ENCODE measurements around the gene PRRC2C. TPM values are rescaled to one million over a fixed set of nuclear protein-coding genes. Genes with fewer than 3 reads are reported as not detected.
"Not testable (repeated sequence)": the region's sequence is repeated elsewhere in the genome, so short reads cannot be mapped to it uniquely, and the experiment has no call there.

PRRC2C gene
- total and polyA plus RNA-seq, 2 donors = 43.4 to 45.8 TPM

DNA sequence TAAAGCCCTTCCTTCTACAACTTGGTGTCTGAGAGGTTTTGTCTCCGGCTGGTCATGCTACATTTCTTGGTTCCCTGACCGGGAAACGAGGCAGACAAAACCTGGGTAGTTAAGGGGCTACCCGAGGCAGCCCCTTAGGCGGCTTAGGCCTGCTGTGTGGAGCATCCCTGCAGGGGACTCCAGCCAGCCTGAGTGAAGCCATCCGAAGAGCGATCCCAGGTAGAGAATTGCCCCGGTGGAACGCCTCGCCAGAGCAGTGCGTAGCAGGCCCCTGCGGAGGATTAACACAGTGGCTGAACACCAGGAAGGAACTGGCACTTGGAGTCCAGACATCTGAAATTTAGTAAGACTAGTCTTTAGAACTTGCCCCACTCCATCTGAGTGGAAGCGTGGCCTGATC lies 115.5 kb downstream of the PRRC2C start:
- Histone ChIP-seq H3K36me3 (ENCODE audit: control insufficient read depth in 2 of 2, insufficient read depth in 2 of 2, low read length in 1 of 2) (no peaks in the 10 kb centered on the region), H3K4me1 (ENCODE audit: control insufficient read depth in 2 of 2, insufficient read depth in 2 of 2, low read length in 2 of 2) (no peaks in the 10 kb centered on the region), H3K27ac (ENCODE audit: low read depth in 1 of 2, low read length in 1 of 2) (no peak overlapping the region), H3K27me3 (ENCODE audit: control insufficient read depth in 2 of 2, insufficient read depth in 1 of 2, low read length in 1 of 2) (no peaks in the 10 kb centered on the region), H3K4me3 (ENCODE audit: low read length in 2 of 2) (no peak overlapping the region), H3K9me3 (ENCODE audit: control insufficient read depth in 2 of 2, insufficient read depth in 1 of 2, low read length in 1 of 2) (no peaks in the 10 kb centered on the region)
- no peak for DNase-seq (ENCODE audit: low read depth in 6 of 9, low spot score in 9 of 9)
- WGBS = 98% methylated on average over 13 of the region's 13 CpGs

DNA sequence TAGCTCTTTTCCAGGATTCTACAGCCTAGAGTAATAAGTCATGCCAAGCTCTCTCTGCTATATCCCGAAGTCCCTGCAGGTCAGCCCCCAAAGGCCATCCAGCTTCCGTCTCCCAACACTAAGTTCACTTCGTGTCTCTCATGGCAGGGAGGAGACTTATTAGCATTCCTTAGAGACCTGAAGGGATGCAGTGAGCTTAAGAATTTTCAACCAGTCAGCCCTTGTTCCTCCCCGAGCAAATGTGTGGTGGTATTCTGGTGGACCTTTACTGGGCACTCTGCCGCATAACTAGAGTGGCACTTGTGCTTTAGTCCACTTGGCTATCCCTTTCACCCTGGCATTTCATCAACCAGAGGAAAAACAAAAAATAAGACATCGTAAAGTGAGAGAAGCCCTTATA lies 117.7 kb downstream of the PRRC2C start:
- H3K27ac ChIP-seq (ENCODE audit: low read depth in 1 of 2, low read length in 1 of 2); H3K4me3 ChIP-seq (ENCODE audit: low read length in 2 of 2); H3K9me3 ChIP-seq (ENCODE audit: control insufficient read depth in 2 of 2, insufficient read depth in 1 of 2, low read length in 1 of 2); H3K4me1 ChIP-seq (ENCODE audit: control insufficient read depth in 2 of 2, insufficient read depth in 2 of 2, low read length in 2 of 2); H3K36me3 ChIP-seq (ENCODE audit: control insufficient read depth in 2 of 2, insufficient read depth in 2 of 2, low read length in 1 of 2); DNase-seq (ENCODE audit: low read depth in 6 of 9, low spot score in 9 of 9); H3K27me3 ChIP-seq (ENCODE audit: control insufficient read depth in 2 of 2, insufficient read depth in 1 of 2, low read length in 1 of 2): not testable (repeated sequence)
- WGBS = 97% methylated on average over 6 of the region's 6 CpGs

DNA sequence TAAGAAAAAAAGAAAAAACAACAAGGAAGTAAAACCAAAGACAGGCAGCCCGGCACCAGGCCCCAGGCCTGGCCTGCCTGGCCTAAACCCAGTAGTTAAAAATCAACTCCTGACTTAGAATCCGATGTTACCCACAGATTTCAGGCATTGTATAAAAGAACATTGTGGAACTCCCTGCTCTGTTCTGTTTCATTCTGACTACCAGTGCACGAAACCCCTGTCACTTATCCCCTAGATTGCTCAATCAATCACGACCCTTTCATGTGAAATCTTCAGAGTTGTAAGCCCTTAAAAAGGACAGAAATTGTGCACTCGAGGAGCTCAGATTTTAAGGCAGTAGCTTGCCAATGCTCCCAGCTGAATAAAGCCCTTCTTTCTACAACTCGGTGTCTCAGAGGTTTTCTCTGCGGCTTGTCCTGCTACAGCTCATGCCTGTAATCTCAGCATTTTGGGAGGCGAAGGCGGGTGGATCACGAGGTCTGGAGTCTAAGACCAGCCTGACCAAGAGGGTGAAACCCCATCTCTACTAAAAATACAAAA lies 121.1 kb downstream of the PRRC2C start:
- H3K36me3 ChIP-seq (ENCODE audit: control insufficient read depth in 2 of 2, insufficient read depth in 2 of 2, low read length in 1 of 2) = no peaks in the 10 kb centered on the region
- no peaks in the 10 kb centered on the region for H3K9me3 ChIP-seq (ENCODE audit: control insufficient read depth in 2 of 2, insufficient read depth in 1 of 2, low read length in 1 of 2)
- no peaks in the 10 kb centered on the region for H3K4me1 ChIP-seq (ENCODE audit: control insufficient read depth in 2 of 2, insufficient read depth in 2 of 2, low read length in 2 of 2)
- WGBS = 95% methylated on average over 10 of the region's 10 CpGs
- DNase-seq (ENCODE audit: low read depth in 6 of 9, low spot score in 9 of 9) = no peak
- no peak overlapping the region for H3K4me3 ChIP-seq (ENCODE audit: low read length in 2 of 2)
- H3K27me3 ChIP-seq (ENCODE audit: control insufficient read depth in 2 of 2, insufficient read depth in 1 of 2, low read length in 1 of 2) = no peaks in the 10 kb centered on the region
- H3K27ac ChIP-seq (ENCODE audit: low read depth in 1 of 2, low read length in 1 of 2) = no peak overlapping the region

DNA sequence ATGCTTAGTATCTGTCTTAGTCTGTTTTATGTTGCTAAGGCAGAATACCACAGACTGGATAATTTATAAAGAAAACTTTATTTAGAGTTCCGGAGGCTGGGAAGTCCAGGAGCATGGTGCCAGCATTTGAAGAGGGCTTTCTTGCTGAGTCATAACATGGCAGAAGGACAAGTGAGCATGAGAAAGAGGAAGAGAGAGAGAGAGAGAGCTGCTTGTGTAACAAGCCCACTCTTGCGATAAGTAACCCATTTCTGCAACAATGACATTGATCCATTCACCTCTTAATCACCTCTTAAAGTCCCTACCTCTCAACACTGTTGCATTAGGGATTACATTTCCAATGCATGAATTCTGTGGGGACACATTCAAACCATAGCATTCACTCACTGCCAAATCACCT lies 125.1 kb downstream of the PRRC2C start:
- H3K27me3 ChIP-seq (ENCODE audit: control insufficient read depth in 2 of 2, insufficient read depth in 1 of 2, low read length in 1 of 2) = no peaks in the 10 kb centered on the region
- 95% methylated on average over 2 of the region's 2 CpGs for WGBS
- H3K9me3 ChIP-seq (ENCODE audit: control insufficient read depth in 2 of 2, insufficient read depth in 1 of 2, low read length in 1 of 2) = no peaks in the 10 kb centered on the region
- H3K27ac ChIP-seq (ENCODE audit: low read depth in 1 of 2, low read length in 1 of 2) = no peak overlapping the region
- no peak overlapping the region for H3K4me3 ChIP-seq (ENCODE audit: low read length in 2 of 2)
- H3K4me1 ChIP-seq (ENCODE audit: control insufficient read depth in 2 of 2, insufficient read depth in 2 of 2, low read length in 2 of 2) = no peaks in the 10 kb centered on the region
- no peaks in the 10 kb centered on the region for H3K36me3 ChIP-seq (ENCODE audit: control insufficient read depth in 2 of 2, insufficient read depth in 2 of 2, low read length in 1 of 2)
- no peak for DNase-seq (ENCODE audit: low read depth in 6 of 9, low spot score in 9 of 9)

DNA sequence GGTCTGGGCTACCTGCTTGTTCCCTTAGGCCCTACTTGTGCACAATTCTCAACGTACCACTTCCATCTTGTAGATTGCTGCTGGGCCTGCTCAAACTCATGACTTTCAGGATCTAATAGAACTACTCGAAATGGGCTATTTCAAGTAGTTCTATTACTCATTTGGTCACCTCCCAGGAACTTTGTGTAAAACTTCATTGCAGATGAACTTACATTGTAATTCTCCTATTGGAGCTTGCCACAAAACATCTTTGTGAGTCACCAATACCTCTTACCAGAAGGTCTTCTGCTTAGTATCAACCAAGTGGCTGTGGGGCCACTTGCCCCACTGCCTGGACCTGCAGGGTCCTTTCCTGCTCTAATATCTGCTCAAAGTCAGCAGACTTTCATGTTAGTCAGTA lies 126.0 kb downstream of the PRRC2C start:
- no peaks in the 10 kb centered on the region for H3K9me3 ChIP-seq (ENCODE audit: control insufficient read depth in 2 of 2, insufficient read depth in 1 of 2, low read length in 1 of 2)
- H3K27me3 ChIP-seq (ENCODE audit: control insufficient read depth in 2 of 2, insufficient read depth in 1 of 2, low read length in 1 of 2) = no peaks in the 10 kb centered on the region
- no peak overlapping the region for H3K4me3 ChIP-seq (ENCODE audit: low read length in 2 of 2)
- H3K27ac ChIP-seq (ENCODE audit: low read depth in 1 of 2, low read length in 1 of 2) = no peak overlapping the region
- WGBS = 98% methylated on average over 2 of the region's 2 CpGs
- no peak for DNase-seq (ENCODE audit: low read depth in 6 of 9, low spot score in 9 of 9)
- H3K4me1 ChIP-seq (ENCODE audit: control insufficient read depth in 2 of 2, insufficient read depth in 2 of 2, low read length in 2 of 2) = no peaks in the 10 kb centered on the region
- no peaks in the 10 kb centered on the region for H3K36me3 ChIP-seq (ENCODE audit: control insufficient read depth in 2 of 2, insufficient read depth in 2 of 2, low read length in 1 of 2)

DNA sequence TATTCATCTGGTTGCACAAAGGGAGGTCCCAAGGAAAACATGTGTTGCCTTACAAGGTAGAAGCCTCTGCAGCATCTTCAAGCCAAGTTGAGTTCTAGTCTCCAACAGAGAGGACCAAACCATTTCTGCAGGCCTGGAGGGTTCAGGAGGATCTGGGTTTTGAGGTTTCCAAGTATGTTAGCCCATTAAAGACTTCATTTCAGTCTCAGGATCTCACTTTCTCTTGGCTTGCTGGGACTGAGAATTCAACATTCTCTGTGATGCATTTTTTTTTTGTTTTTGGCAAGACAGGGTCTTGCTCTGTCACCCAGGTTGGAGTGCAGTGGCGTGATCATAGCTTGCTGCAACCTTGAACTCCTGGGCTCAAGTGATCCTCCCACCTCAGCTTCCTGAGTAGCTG lies 128.0 kb downstream of the PRRC2C start:
- H3K4me1 ChIP-seq (ENCODE audit: control insufficient read depth in 2 of 2, insufficient read depth in 2 of 2, low read length in 2 of 2) = no peaks in the 10 kb centered on the region
- H3K9me3 ChIP-seq (ENCODE audit: control insufficient read depth in 2 of 2, insufficient read depth in 1 of 2, low read length in 1 of 2) = no peaks in the 10 kb centered on the region
- no peak for DNase-seq (ENCODE audit: low read depth in 6 of 9, low spot score in 9 of 9)
- H3K27ac ChIP-seq (ENCODE audit: low read depth in 1 of 2, low read length in 1 of 2) = no peak overlapping the region
- 92% methylated on average over 1 of the region's 1 CpG for WGBS
- H3K4me3 ChIP-seq (ENCODE audit: low read length in 2 of 2) = no peak overlapping the region
- H3K27me3 ChIP-seq (ENCODE audit: control insufficient read depth in 2 of 2, insufficient read depth in 1 of 2, low read length in 1 of 2) = no peaks in the 10 kb centered on the region
- H3K36me3 ChIP-seq (ENCODE audit: control insufficient read depth in 2 of 2, insufficient read depth in 2 of 2, low read length in 1 of 2) = no peaks in the 10 kb centered on the region

DNA sequence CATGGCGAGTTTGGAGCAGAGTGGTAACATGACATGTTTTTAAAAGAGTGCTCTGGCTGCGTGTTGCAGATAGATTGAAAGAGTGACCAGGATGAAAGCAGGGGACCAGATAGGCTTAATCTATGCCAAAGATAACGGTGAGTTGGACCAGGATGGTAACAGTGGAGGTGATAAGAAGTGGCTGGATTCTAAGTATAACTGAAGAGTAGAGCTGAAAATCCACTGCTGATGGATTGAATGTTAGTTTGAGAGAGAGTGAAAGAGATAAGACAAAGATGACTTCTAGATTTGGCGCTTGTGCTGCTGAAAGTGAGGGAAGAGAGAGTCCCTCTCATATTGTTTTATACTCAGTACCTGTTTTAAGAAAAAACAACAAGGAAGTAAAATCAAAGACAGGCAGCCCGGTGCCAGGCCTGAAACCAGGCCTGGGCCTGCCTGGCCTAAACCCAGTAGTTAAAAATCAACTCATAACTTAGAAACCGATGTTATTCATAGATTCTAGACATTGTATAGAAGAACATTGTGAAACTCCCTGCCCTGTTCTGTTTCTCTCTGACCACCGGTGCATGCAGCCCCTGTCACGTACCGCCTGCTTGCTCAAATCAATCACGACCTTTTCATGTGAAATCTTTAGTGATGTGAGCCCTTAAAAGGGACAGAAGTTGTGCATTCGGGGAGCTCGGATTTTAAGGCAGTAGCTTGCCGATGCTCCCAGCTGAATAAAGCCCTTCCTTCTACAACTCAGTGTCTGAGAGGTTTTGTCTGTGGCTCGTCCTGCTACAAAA lies 130.0 kb downstream of the PRRC2C start:
- not testable (repeated sequence) for H3K9me3 ChIP-seq (ENCODE audit: control insufficient read depth in 2 of 2, insufficient read depth in 1 of 2, low read length in 1 of 2); H3K36me3 ChIP-seq (ENCODE audit: control insufficient read depth in 2 of 2, insufficient read depth in 2 of 2, low read length in 1 of 2); DNase-seq (ENCODE audit: low read depth in 6 of 9, low spot score in 9 of 9); H3K4me3 ChIP-seq (ENCODE audit: low read length in 2 of 2); H3K27me3 ChIP-seq (ENCODE audit: control insufficient read depth in 2 of 2, insufficient read depth in 1 of 2, low read length in 1 of 2); H3K4me1 ChIP-seq (ENCODE audit: control insufficient read depth in 2 of 2, insufficient read depth in 2 of 2, low read length in 2 of 2); H3K27ac ChIP-seq (ENCODE audit: low read depth in 1 of 2, low read length in 1 of 2)
- 94% methylated on average over 14 of the region's 14 CpGs for WGBS

DNA sequence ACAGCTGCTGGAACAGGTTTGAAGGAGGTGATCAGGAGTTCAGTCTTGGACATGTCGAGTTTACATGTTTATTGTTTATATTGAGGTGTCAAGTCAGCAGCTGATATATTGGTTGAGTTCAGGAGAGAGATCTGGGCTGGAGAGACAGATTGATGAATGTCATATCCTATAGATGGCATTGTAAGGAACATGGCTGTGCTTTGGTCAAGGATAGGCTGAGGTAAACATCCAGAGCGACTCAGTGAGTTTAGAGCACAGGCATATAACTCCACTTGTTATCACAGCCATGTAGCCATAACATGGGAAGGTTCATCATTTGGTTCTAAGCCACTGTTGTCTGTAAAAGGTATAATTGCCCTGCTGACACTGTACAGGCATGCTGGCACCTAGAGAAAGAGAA lies 131.3 kb downstream of the PRRC2C start:
- Histone ChIP-seq H3K27me3 (ENCODE audit: control insufficient read depth in 2 of 2, insufficient read depth in 1 of 2, low read length in 1 of 2) (no peaks in the 10 kb centered on the region), H3K4me1 (ENCODE audit: control insufficient read depth in 2 of 2, insufficient read depth in 2 of 2, low read length in 2 of 2) (no peaks in the 10 kb centered on the region), H3K27ac (ENCODE audit: low read depth in 1 of 2, low read length in 1 of 2) (no peak overlapping the region), H3K9me3 (ENCODE audit: control insufficient read depth in 2 of 2, insufficient read depth in 1 of 2, low read length in 1 of 2) (no peaks in the 10 kb centered on the region), H3K36me3 (ENCODE audit: control insufficient read depth in 2 of 2, insufficient read depth in 2 of 2, low read length in 1 of 2) (no peaks in the 10 kb centered on the region), H3K4me3 (ENCODE audit: low read length in 2 of 2) (no peak overlapping the region)
- no peak for DNase-seq (ENCODE audit: low read depth in 6 of 9, low spot score in 9 of 9)
- 95% methylated on average over 2 of the region's 2 CpGs for WGBS

DNA sequence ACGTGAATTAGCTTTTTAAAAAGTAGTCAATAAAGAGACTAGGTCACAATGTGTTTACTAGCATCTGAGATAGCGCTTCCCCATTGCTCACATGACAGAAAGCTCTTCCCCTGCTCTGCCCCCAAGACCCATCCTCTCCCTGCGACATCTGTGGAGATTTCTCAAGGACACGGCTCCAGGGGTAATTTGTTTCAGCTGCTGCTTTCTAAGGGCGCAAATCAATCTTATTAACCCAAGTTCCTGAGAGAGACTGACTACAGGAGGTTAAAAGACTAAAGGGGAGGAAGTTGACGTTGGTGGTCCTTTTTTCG lies 136.8 kb downstream of the PRRC2C start, which contains the start of gene MYOCOS:
MYOCOS (plus strand) TSS at position 92 of the 311 bp plus-strand sequence. CDS start 1,641 bp downstream, outside the sequence.
- Histone ChIP-seq H3K4me3 (ENCODE audit: low read length in 2 of 2) (no peak within 1 kb of the TSS), H3K27ac (ENCODE audit: low read depth in 1 of 2, low read length in 1 of 2) (no peak within 1 kb of the TSS), H3K4me1 (ENCODE audit: control insufficient read depth in 2 of 2, insufficient read depth in 2 of 2, low read length in 2 of 2) (no peaks in the 10 kb centered on the region), H3K9me3 (ENCODE audit: control insufficient read depth in 2 of 2, insufficient read depth in 1 of 2, low read length in 1 of 2) (no peaks in the 10 kb centered on the region), H3K27me3 (ENCODE audit: control insufficient read depth in 2 of 2, insufficient read depth in 1 of 2, low read length in 1 of 2) (no peaks in the 10 kb centered on the region), H3K36me3 (ENCODE audit: control insufficient read depth in 2 of 2, insufficient read depth in 2 of 2, low read length in 1 of 2) (no peaks in the 10 kb centered on the region)
- WGBS = 92% methylated on average over 7 of the region's 7 CpGs
- no peak for DNase-seq (ENCODE audit: low read depth in 6 of 9, low spot score in 9 of 9)
